ENCODE measurements around the gene PHLPP1.

GRCh38 chr18:62981566-62981965 is 266.2 kb downstream of the PHLPP1 start:
- no peak for TF ChIP-seq CTCF (tag by site-specific recombination; IDR thresholded peaks at IDR 0.05)
- TF ChIP-seq ZNF792 (tag by site-specific recombination; IDR thresholded peaks at IDR 0.05), result no peak
- no peak for TF ChIP-seq IKZF3 (tag by site-specific recombination; IDR thresholded peaks at IDR 0.05)
- TF ChIP-seq, protein P1, sequence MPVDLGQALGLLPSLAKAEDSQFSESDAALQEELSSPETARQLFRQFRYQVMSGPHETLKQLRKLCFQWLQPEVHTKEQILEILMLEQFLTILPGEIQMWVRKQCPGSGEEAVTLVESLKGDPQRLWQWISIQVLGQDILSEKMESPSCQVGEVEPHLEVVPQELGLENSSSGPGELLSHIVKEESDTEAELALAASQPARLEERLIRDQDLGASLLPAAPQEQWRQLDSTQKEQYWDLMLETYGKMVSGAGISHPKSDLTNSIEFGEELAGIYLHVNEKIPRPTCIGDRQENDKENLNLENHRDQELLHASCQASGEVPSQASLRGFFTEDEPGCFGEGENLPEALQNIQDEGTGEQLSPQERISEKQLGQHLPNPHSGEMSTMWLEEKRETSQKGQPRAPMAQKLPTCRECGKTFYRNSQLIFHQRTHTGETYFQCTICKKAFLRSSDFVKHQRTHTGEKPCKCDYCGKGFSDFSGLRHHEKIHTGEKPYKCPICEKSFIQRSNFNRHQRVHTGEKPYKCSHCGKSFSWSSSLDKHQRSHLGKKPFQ (tag by site-specific recombination; IDR thresholded peaks at IDR 0.05), result no peak
- no peak for TF ChIP-seq ZNF146 (tag by site-specific recombination; IDR thresholded peaks at IDR 0.05)
- TF ChIP-seq ZBTB1 (tag by site-specific recombination; IDR thresholded peaks at IDR 0.05), result no peak
